Activated CD4-positive, alpha-beta T cell treated with anti-CD3 and anti-CD28 coated beads, Interleukin-2, amount 50 U/mL, for 4 hours (primary cell): ENCODE measurements around the gene GAGE12H.
"Not testable (repeated sequence)": the region's sequence is repeated elsewhere in the genome, so short reads cannot be mapped to it uniquely, and the experiment has no call there.

Source experiments
- DNase-seq, 2 experiments: peaks; one replicate each; pipeline ENCODE4 v3.0.0-alpha.2; 2020

GAGE12H gene, protein sequence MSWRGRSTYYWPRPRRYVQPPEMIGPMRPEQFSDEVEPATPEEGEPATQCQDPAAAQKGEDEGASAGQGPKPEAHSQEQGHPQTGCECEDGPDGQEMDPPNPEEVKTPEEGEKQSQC

DNA sequence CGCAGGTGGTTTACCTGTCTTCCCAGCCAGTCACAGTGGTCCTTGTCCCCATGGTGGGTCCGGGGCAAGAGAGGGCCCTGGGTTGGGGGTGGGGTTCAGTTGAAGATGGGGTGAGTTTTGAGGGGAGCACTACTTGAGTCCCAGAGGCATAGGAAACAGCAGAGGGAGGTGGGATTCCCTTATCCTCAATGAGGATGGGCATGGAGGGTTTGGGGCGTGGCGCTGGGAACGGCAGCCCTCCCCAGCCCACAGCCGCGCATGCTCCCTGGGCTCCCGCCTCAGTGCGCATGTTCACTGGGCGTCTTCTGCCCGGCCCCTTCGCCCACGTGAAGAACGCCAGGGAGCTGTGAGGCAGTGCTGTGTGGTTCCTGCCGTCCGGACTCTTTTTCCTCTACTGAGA is at the start of gene GAGE12H:
Gene GAGE12H (plus strand): TSS at position 301 of the 400 bp plus-strand sequence. CDS start 1,155 bp downstream, outside the sequence.
- not testable (repeated sequence) for DNase-seq

DNA sequence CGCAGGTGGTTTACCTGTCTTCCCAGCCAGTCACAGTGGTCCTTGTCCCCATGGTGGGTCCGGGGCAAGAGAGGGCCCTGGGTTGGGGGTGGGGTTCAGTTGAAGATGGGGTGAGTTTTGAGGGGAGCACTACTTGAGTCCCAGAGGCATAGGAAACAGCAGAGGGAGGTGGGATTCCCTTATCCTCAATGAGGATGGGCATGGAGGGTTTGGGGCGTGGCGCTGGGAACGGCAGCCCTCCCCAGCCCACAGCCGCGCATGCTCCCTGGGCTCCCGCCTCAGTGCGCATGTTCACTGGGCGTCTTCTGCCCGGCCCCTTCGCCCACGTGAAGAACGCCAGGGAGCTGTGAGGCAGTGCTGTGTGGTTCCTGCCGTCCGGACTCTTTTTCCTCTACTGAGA is 47.9 kb upstream of the GAGE12H start, which contains the start of gene GAGE12C:
Gene GAGE12C (plus strand): TSS at position 301 of the 400 bp plus-strand sequence. CDS start 1,155 bp downstream, outside the sequence.
- not testable (repeated sequence) for DNase-seq

DNA sequence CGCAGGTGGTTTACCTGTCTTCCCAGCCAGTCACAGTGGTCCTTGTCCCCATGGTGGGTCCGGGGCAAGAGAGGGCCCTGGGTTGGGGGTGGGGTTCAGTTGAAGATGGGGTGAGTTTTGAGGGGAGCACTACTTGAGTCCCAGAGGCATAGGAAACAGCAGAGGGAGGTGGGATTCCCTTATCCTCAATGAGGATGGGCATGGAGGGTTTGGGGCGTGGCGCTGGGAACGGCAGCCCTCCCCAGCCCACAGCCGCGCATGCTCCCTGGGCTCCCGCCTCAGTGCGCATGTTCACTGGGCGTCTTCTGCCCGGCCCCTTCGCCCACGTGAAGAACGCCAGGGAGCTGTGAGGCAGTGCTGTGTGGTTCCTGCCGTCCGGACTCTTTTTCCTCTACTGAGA is 38.3 kb upstream of the GAGE12H start, which contains the start of gene GAGE12D:
Gene GAGE12D (plus strand): TSS at position 301 of the 400 bp plus-strand sequence. CDS start 1,155 bp downstream, outside the sequence.
- not testable (repeated sequence) for DNase-seq

DNA sequence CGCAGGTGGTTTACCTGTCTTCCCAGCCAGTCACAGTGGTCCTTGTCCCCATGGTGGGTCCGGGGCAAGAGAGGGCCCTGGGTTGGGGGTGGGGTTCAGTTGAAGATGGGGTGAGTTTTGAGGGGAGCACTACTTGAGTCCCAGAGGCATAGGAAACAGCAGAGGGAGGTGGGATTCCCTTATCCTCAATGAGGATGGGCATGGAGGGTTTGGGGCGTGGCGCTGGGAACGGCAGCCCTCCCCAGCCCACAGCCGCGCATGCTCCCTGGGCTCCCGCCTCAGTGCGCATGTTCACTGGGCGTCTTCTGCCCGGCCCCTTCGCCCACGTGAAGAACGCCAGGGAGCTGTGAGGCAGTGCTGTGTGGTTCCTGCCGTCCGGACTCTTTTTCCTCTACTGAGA is 28.8 kb upstream of the GAGE12H start, which contains the start of gene GAGE12E:
Gene GAGE12E (plus strand): TSS at position 301 of the 400 bp plus-strand sequence. CDS start 1,155 bp downstream, outside the sequence.
- not testable (repeated sequence) for DNase-seq

DNA sequence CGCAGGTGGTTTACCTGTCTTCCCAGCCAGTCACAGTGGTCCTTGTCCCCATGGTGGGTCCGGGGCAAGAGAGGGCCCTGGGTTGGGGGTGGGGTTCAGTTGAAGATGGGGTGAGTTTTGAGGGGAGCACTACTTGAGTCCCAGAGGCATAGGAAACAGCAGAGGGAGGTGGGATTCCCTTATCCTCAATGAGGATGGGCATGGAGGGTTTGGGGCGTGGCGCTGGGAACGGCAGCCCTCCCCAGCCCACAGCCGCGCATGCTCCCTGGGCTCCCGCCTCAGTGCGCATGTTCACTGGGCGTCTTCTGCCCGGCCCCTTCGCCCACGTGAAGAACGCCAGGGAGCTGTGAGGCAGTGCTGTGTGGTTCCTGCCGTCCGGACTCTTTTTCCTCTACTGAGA is 19.2 kb upstream of the GAGE12H start, which contains the start of gene GAGE12F:
Gene GAGE12F (plus strand): TSS at position 301 of the 400 bp plus-strand sequence. CDS start 1,155 bp downstream, outside the sequence.
- DNase-seq: not testable (repeated sequence)

DNA sequence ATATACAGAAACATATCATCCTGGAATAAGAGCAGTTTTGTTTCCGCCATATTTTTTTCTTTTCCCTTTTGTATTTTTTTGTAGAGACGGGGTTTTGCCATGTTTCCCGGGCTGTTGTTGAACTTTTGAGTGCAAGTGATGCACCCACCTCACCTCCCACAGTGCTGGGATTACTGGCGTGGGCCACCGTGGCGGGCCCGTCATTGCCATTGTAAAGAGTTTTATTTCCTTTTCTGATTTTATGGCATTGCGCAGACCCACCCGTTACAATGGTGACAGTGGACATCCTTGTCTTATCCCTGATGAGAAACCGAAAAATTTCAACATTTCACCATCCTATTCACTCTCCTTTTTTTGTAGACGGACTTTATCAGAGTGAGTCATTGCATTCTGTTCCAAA is 11.0 kb upstream of the GAGE12H start:
- not testable (repeated sequence) for DNase-seq

DNA sequence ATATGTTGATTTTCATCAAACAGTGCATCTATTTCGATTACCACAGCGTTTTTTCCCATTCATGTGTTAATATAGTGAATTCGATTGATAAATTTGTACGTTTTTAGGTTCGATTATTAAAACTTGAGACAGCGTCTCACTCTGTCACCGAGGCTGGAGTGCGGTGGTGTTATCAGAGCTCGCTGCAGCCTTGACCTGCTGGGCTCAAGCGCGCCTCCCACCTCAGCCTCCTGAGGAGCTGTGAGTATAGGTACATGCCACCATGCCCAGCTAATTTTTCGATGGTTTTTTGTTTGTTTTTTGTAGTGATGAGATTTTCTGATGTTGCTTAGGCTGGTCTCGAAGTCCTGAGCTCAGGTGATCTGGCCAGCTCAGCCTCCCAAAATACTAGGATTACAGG is 10.6 kb upstream of the GAGE12H start:
- DNase-seq: not testable (repeated sequence)

DNA sequence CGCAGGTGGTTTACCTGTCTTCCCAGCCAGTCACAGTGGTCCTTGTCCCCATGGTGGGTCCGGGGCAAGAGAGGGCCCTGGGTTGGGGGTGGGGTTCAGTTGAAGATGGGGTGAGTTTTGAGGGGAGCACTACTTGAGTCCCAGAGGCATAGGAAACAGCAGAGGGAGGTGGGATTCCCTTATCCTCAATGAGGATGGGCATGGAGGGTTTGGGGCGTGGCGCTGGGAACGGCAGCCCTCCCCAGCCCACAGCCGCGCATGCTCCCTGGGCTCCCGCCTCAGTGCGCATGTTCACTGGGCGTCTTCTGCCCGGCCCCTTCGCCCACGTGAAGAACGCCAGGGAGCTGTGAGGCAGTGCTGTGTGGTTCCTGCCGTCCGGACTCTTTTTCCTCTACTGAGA is 9.6 kb upstream of the GAGE12H start, which contains the start of gene GAGE12G:
Gene GAGE12G (plus strand): TSS at position 301 of the 400 bp plus-strand sequence. CDS start 1,155 bp downstream, outside the sequence.
- DNase-seq: not testable (repeated sequence)

DNA sequence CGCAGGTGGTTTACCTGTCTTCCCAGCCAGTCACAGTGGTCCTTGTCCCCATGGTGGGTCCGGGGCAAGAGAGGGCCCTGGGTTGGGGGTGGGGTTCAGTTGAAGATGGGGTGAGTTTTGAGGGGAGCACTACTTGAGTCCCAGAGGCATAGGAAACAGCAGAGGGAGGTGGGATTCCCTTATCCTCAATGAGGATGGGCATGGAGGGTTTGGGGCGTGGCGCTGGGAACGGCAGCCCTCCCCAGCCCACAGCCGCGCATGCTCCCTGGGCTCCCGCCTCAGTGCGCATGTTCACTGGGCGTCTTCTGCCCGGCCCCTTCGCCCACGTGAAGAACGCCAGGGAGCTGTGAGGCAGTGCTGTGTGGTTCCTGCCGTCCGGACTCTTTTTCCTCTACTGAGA is 9.4 kb downstream of the GAGE12H start, which contains the start of gene GAGE2A:
Gene GAGE2A (plus strand): TSS at position 301 of the 400 bp plus-strand sequence. CDS start 1,155 bp downstream, outside the sequence.
- not testable (repeated sequence) for DNase-seq

DNA sequence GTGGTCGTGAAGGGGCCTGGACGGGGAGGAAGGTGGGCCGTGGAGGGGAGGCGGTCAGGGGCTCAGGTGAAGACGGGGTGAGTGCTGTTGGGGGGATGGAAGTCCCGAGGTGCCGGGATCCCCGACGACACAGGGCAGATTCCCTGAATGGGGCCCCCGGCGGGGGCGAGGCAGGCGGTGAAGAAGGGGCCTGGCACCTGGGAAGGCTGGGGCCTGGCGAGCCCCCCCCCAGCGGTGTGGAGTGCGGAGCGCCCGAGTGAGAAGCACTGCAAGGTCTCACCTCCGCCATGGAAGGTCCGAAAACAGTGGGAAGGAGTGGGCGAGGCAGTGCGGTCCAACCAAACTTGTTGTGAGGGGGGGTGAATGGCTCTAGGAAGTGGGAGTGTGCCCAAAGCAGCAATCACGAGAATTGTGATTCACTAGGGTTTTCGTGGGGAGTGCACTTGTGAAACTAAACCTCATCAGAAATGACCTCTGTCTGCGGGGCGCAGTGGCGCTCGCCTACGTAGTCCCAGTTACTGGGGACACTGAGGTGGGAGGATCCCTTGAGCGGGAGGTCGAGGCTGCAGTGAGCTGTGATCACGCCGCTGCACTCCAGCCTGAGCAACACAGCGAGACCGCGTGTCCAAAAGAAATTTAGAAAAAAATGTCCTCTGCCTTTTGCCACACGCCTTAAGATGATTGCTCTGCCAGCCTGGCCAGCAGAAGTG is 10.2 kb downstream of the GAGE12H start:
- not testable (repeated sequence) for DNase-seq

DNA sequence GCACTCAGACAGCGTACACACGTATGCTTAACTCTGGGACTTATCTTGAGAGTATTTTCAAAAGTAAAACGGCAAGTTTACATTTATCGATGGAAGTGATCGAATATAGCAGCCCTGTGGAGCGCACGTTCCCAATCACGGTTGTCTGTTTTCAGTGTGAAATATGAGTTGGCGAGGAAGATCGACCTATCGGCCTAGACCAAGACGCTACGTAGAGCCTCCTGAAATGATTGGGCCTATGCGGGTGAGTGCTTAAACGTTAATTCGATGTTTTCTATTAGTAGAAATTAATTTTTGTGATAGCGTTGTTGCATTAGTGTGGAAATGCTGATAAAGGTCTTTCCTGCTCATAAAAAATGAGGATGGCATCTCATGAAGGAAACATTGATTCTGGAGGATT is 10.7 kb downstream of the GAGE12H start:
- not testable (repeated sequence) for DNase-seq

DNA sequence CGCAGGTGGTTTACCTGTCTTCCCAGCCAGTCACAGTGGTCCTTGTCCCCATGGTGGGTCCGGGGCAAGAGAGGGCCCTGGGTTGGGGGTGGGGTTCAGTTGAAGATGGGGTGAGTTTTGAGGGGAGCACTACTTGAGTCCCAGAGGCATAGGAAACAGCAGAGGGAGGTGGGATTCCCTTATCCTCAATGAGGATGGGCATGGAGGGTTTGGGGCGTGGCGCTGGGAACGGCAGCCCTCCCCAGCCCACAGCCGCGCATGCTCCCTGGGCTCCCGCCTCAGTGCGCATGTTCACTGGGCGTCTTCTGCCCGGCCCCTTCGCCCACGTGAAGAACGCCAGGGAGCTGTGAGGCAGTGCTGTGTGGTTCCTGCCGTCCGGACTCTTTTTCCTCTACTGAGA is 19.0 kb downstream of the GAGE12H start, which contains the start of gene GAGE1:
Gene GAGE1 (plus strand): TSS at position 301 of the 400 bp plus-strand sequence. CDS start 1,155 bp downstream, outside the sequence.
- not testable (repeated sequence) for DNase-seq

DNA sequence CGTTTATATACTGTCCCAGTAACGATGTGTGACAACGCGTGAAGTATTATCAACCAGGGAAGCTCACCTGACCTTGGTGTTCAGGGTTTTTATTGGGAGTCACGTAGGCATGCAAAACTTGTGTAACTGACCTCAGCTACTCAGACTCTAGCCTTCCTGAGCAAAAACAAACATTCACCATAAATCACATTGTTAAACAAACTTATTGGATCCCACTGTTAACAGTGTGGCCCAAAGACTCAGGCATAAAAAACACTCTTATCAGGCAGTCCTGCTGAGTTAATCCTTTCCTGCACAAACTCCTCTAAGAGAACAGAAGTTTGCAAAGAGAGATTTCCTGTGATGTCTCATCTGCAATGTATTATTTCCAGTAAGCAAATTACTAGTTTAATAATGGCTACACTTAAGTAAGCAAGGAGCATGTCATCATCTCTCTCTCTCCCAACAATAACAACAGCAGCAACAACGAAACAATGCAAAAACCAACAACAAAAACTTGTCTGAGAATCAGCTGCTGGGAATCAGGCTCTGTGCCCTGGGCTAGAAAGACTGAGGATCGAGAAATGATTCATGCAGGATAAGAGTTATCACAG is 31.1 kb downstream of the GAGE12H start:
- DNase-seq: no peak

DNA sequence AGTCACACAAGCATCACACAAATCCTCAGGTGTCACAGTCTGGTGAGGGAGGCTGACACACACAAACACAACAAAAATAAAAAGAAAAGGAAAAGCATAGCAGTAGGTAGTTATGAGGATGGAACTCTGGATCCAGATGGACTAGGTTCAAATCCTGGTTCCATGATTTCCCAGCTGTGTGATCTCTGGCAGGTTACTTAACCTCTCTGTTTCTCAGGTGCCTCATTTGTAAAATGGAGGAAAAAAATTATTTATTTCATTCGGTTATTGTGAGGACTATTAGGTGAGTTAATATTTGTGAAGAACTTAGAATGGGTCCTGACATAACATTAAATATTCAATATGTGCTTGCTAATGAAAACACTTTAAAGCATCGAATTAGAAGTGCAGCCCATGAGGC is 38.8 kb downstream of the GAGE12H start:
- DNase-seq: no peak

DNA sequence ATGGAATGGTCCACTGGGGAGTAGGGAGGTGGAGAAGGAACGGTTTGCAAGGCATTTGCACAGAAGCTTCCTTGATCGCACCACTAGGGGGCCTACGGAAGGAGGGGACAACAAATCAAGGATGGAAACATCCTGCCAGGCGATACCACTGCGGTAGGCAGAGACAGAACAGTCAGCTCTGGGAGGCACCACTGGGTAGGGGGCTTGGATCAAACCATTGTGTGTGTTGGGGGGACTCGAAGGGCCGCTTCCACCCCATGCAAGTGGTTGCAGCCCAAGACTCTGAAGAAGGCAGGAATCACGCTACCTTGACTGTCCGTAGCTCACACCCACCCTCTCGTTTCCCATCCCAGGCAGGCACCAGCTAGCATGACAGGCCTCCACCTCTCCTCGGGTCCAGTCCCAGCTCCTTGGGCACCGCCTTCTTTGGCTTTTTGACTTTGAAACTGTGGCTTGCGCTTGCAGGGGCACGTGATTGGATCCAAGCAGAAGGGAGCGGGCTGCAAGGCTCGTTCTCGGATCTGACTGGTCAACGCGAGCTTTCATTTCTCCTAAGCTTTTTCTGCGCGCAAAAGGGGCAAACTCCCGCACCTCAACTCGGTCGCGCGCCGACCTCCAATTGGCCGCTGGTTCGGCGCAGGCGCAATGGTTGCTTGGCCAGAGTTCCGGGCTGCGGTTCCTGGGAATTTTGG is 47.5 kb downstream of the GAGE12H start:
- DNase-seq: peak in 1 of 2 experiments; percentile 8
